SK-N-MC (cell line): Measurements from ENCODE around the gene PPP1R1A.

Experiments used
- EZH2 ChIP-seq: fragments of 200-600 bp; sonication (generic); IDR thresholded peaks from one replicate; pipeline ENCODE4 v1.6.1; 2017; ENCODE audit warnings: antibody characterized with exemption
- FOXP2 ChIP-seq: optimal IDR thresholded peaks from 2 replicates; pipeline ENCODE3; 2011; ENCODE audit warnings: mild to moderate bottlenecking, moderate library complexity; ENCODE audit not compliant: insufficient read depth; ENCODE audit errors: extremely low read length, control extremely low read depth
- POLR2AphosphoS5 ChIP-seq: IDR thresholded peaks from 2 replicates; pipeline ENCODE4 v1.6.1; 2012; ENCODE audit warnings: mild to moderate bottlenecking, low read depth, low read length, borderline replicate concordance

- TF ChIP-seq POLR2AphosphoS5 (no peak), EZH2 (no peak), FOXP2 (no peak)
Observed at GRCh38 chr12:54629925-54630324, 41.5 kb upstream of the PPP1R1A start.
